Measurements from ENCODE around the gene SLC6A11.

The SLC6A11 gene

GRCh38 chr3:10845001-10845761, 29.2 kb downstream of the SLC6A11 start:
- DNase-seq = no peak

- DNase-seq = peak in 1 of 2 experiments; percentile 7
These were observed 30.0 kb downstream of the SLC6A11 start for GRCh38 chr3:10845839-10846656.

- DNase-seq = no peak
These were observed 30.6 kb downstream of the SLC6A11 start for GRCh38 chr3:10846657-10846975.

GRCh38 chr3:10848261-10848660, 32.2 kb downstream of the SLC6A11 start:
- peak; percentile 32 to 40 for DNase-seq

GRCh38 chr3:10852066-10852808, 36.2 kb downstream of the SLC6A11 start:
- DNase-seq = no peak

- DNase-seq = no peak
These were observed 39.2 kb downstream of the SLC6A11 start for GRCh38 chr3:10855083-10855870.

GRCh38 chr3:10855871-10856662, 40.0 kb downstream of the SLC6A11 start:
- no peak for DNase-seq

- DNase-seq = no peak
These were observed 41.2 kb downstream of the SLC6A11 start for GRCh38 chr3:10857235-10857634.

GRCh38 chr3:10858091-10858490, 42.1 kb downstream of the SLC6A11 start:
- no peak for DNase-seq

GRCh38 chr3:10867384-10867783, 51.4 kb downstream of the SLC6A11 start:
- no peak for DNase-seq

GRCh38 chr3:10869460-10869859, 53.4 kb downstream of the SLC6A11 start:
- DNase-seq = no peak

GRCh38 chr3:10870296-10870695, 54.3 kb downstream of the SLC6A11 start:
- DNase-seq = no peak

- DNase-seq = no peak
These were observed 57.4 kb downstream of the SLC6A11 start for GRCh38 chr3:10873415-10873814.

GRCh38 chr3:10875914-10876313, 59.9 kb downstream of the SLC6A11 start:
- DNase-seq = no peak

GRCh38 chr3:10876661-10877060, 60.6 kb downstream of the SLC6A11 start:
- no peak for DNase-seq

- DNase-seq = no peak
These were observed 66.8 kb downstream of the SLC6A11 start for GRCh38 chr3:10882851-10883250.

GRCh38 chr3:10883478-10884234, 67.6 kb downstream of the SLC6A11 start:
- peak; percentile 4 to 5 for DNase-seq

GRCh38 chr3:10887015-10887414, 71.0 kb downstream of the SLC6A11 start:
- DNase-seq = no peak

- no peak for DNase-seq
These were observed 72.6 kb downstream of the SLC6A11 start for GRCh38 chr3:10888518-10889090.

- no peak for DNase-seq
These were observed 73.4 kb downstream of the SLC6A11 start for GRCh38 chr3:10889206-10889960.
